Testis (tissue), 2 donors: ENCODE results near the gene HOXD11.

Experiments
- CTCF ChIP-seq, 3 experiments: fragments of 450-650 bp in 2 of 3; fragments of 200-600 bp in 1 of 3; sonication (generic) in 1 of 3; IDR thresholded peaks; one replicate each; pipeline ENCODE4 v1.5.1; 2016 to 2019; ENCODE audit warnings: antibody characterized with exemption in 3 of 3, mild to moderate bottlenecking in 2 of 3, moderate library complexity in 1 of 3
- POLR2A ChIP-seq: fragments of 450-650 bp; IDR thresholded peaks from one replicate; pipeline ENCODE4 v1.6.1; 2017; ENCODE audit warnings: antibody characterized with exemption, mild to moderate bottlenecking, moderate library complexity

GRCh38 chr2:176076796-176077195, 30.3 kb upstream of the HOXD11 start:
- TF ChIP-seq CTCF (IDR thresholded peaks at IDR 0.05) (no peak), POLR2A (no peak)
